H1 (cell line): ENCODE data around the gene NTRK2. TPM values are rescaled to one million over a fixed set of nuclear protein-coding genes. Genes with fewer than 3 reads are reported as not detected.

Experiments used
- CTCF ChIA-PET: fragments of 300-600 bp; sonication (Branson Sonifier 250); formaldehyde crosslinking; loops from one replicate; lab custom pipeline; 2021; ENCODE audit not compliant: partially characterized antibody; lab: Charles Lee
- POLR2A ChIA-PET: fragments of 300-600 bp; sonication (Branson Sonifier 250); formaldehyde crosslinking; loops from one replicate; lab custom pipeline; 2021; ENCODE audit warnings: inconsistent platforms; ENCODE audit not compliant: partially characterized antibody; lab: Charles Lee
- DNase-seq, 2 experiments: peaks; one replicate each; pipeline versions ENCODE4 v3.0.0 to v3.0.0-alpha.2; 2010 to 2022; ENCODE audit warnings: low spot score in 2 of 2, low read depth in 1 of 2, mixed read lengths in 1 of 2
- FAIRE-seq: peaks from 2 replicates; lab custom pipeline; 2011; peaks lifted over from hg19 to GRCh38; lab: Jason Lieb, UNC
- H2AFZ ChIP-seq: 2 replicates; pipeline ENCODE4 v1.8.1; 2012; ENCODE audit warnings: low read length, inconsistent platforms
- H2AK5ac ChIP-seq: 2 replicates; pipeline ENCODE4 v1.6.1; 2013; ENCODE audit warnings: low read depth, low read length
- H2BK120ac ChIP-seq: replicated peaks from 2 replicates; pipeline ENCODE3; 2013; ENCODE audit warnings: low read depth, low read length, inconsistent platforms
- H2BK12ac ChIP-seq: 2 replicates; pipeline ENCODE4 v1.6.1; 2013; ENCODE audit warnings: low read depth, low read length
- H2BK15ac ChIP-seq: 2 replicates; pipeline ENCODE4 v1.6.1; 2013; ENCODE audit warnings: low read length
- H2BK20ac ChIP-seq: 2 replicates; pipeline ENCODE4 v1.6.1; 2013; ENCODE audit warnings: low read length
- H2BK5ac ChIP-seq: 2 replicates; pipeline ENCODE4 v1.6.1; 2013; ENCODE audit warnings: low read depth, low read length
- H3K14ac ChIP-seq: 2 replicates; pipeline ENCODE4 v1.6.1; 2013; ENCODE audit warnings: inconsistent platforms; ENCODE audit not compliant: insufficient read length
- H3K18ac ChIP-seq: 2 replicates; pipeline ENCODE4 v1.6.1; 2013; ENCODE audit warnings: low read length; ENCODE audit errors: extremely low read depth
- H3K23ac ChIP-seq: 2 replicates; pipeline ENCODE4 v1.6.1; 2013; ENCODE audit warnings: inconsistent platforms; ENCODE audit not compliant: insufficient read length
- H3K23me2 ChIP-seq: 2 replicates; pipeline ENCODE4 v1.6.1; 2013; ENCODE audit warnings: low read depth, low read length
- H3K27ac ChIP-seq: 2 replicates; pipeline ENCODE4 v1.6.1; 2011; ENCODE audit warnings: low read depth, low read length, inconsistent platforms
- H3K27me3 ChIP-seq, 4 experiments: replicated peaks in 1 of 4; 1 replicate in 1 of 4; 2 replicates in 3 of 4; pipeline versions ENCODE4 v1.6.1 to v1.8.1; 2011 to 2013; ENCODE audit warnings: low read length in 3 of 4, mild to moderate bottlenecking in 3 of 4, inconsistent platforms in 2 of 4, mixed read lengths in 2 of 4, moderate library complexity in 1 of 4; ENCODE audit not compliant: control insufficient read depth in 3 of 4, insufficient read depth in 3 of 4; ENCODE audit errors: extremely low read depth in 1 of 4
- H3K36me3 ChIP-seq, 4 experiments: 2 replicates each; pipeline versions ENCODE4 v1.6.1 to v1.8.1; 2011 to 2013; ENCODE audit warnings: mild to moderate bottlenecking in 4 of 4, low read length in 3 of 4, moderate library complexity in 2 of 4, control low read depth in 1 of 4, inconsistent platforms in 1 of 4; ENCODE audit not compliant: insufficient read depth in 4 of 4, control insufficient read depth in 2 of 4
- H3K4ac ChIP-seq: replicated peaks from 2 replicates; pipeline ENCODE3; 2013; ENCODE audit warnings: low read length, low read depth, mixed read lengths, inconsistent platforms; ENCODE audit not compliant: insufficient read length
- H3K4me1 ChIP-seq, 4 experiments: replicated peaks in 1 of 4; 1 replicate in 1 of 4; 2 replicates in 3 of 4; pipeline versions ENCODE4 v1.6.1 to v1.8.1; 2011 to 2013; ENCODE audit warnings: low read length in 3 of 4, inconsistent platforms in 2 of 4, mixed read lengths in 1 of 4; ENCODE audit not compliant: insufficient read depth in 4 of 4, control insufficient read depth in 3 of 4
- H3K4me2 ChIP-seq, 2 experiments: 2 replicates each; pipeline versions ENCODE4 v1.6.1 to v1.8.1; 2011 to 2013; ENCODE audit warnings: low read depth in 2 of 2, low read length in 2 of 2, control low read depth in 1 of 2, inconsistent platforms in 1 of 2, mild to moderate bottlenecking in 1 of 2; ENCODE audit not compliant: insufficient read depth in 1 of 2
- H3K4me3 ChIP-seq, 4 experiments: fragments of 200-600, 300-600 bp in 1 of 4; sonication (generic), shearing (Covaris generic), sonication (Bioruptor Twin) in 1 of 4; 2 replicates each; pipeline versions ENCODE4 v1.5.1 to v1.8.1; 2011 to 2016; ENCODE audit warnings: low read length in 4 of 4, low read depth in 3 of 4, control low read depth in 2 of 4, inconsistent platforms in 2 of 4, mild to moderate bottlenecking in 2 of 4, mixed read lengths in 1 of 4, moderate library complexity in 1 of 4; ENCODE audit not compliant: insufficient read depth in 2 of 4; ENCODE audit errors: extremely low read depth in 1 of 4
- H3K56ac ChIP-seq: replicated peaks from 2 replicates; pipeline ENCODE3; 2013; ENCODE audit warnings: low read depth, mild to moderate bottlenecking, mixed read lengths, low read length, inconsistent platforms; ENCODE audit not compliant: insufficient read length
- H3K79me1 ChIP-seq: 2 replicates; pipeline ENCODE4 v1.6.1; 2013; ENCODE audit warnings: low read depth, low read length, control low read depth
- H3K79me2 ChIP-seq, 2 experiments: 2 replicates each; pipeline versions ENCODE4 v1.6.1 to v1.8.1; 2012 to 2013; ENCODE audit warnings: low read length in 2 of 2, mild to moderate bottlenecking in 2 of 2, inconsistent platforms in 1 of 2; ENCODE audit not compliant: insufficient read depth in 2 of 2, control insufficient read depth in 1 of 2
- H3K9ac ChIP-seq, 4 experiments: replicated peaks in 1 of 4; 1 replicate in 1 of 4; 2 replicates in 3 of 4; pipeline versions ENCODE4 v1.6.1 to v1.8.1; 2011 to 2013; ENCODE audit warnings: low read depth in 3 of 4, low read length in 3 of 4, control low read depth in 2 of 4, mild to moderate bottlenecking in 2 of 4, moderate library complexity in 2 of 4, inconsistent platforms in 1 of 4; ENCODE audit errors: extremely low read depth in 1 of 4
- H3K9me3 ChIP-seq, 2 experiments: 2 replicates each; pipeline versions ENCODE4 v1.6.1 to v1.8.1; 2012 to 2013; ENCODE audit warnings: mild to moderate bottlenecking in 2 of 2, moderate library complexity in 2 of 2, control low read depth in 1 of 2, inconsistent platforms in 1 of 2, low read depth in 1 of 2, low read length in 1 of 2, mixed read lengths in 1 of 2; ENCODE audit not compliant: insufficient read depth in 2 of 2
- H4K20me1 ChIP-seq, 2 experiments: replicated peaks in 1 of 2; 2 replicates each; pipeline versions ENCODE3 to v1.8.1; 2011 to 2013; ENCODE audit warnings: inconsistent platforms in 2 of 2, low read length in 2 of 2, mild to moderate bottlenecking in 1 of 2; ENCODE audit not compliant: insufficient read depth in 2 of 2, control insufficient read depth in 1 of 2
- H4K5ac ChIP-seq: 2 replicates; pipeline ENCODE4 v1.6.1; 2013; ENCODE audit warnings: low read length, low read depth, mixed read lengths, inconsistent platforms; ENCODE audit not compliant: insufficient read length
- H4K8ac ChIP-seq: 2 replicates; pipeline ENCODE4 v1.8.0; 2013; ENCODE audit warnings: mild to moderate bottlenecking, moderate library complexity, low read length, inconsistent platforms; ENCODE audit not compliant: insufficient read depth; ENCODE audit errors: extremely low read depth
- H4K91ac ChIP-seq: replicated peaks from 2 replicates; pipeline ENCODE3; 2013; ENCODE audit warnings: low read length, mixed read lengths, inconsistent platforms; ENCODE audit not compliant: insufficient read length
- BRCA1 ChIP-seq: IDR thresholded peaks from 2 replicates; pipeline ENCODE4 v1.6.1; 2012; ENCODE audit warnings: low read depth, low read length, improper control_type of control experiment
- CBX8 ChIP-seq: fragments of 300-800, 300-1000 bp; sonication (generic); IDR thresholded peaks from 2 replicates; pipeline ENCODE4 v1.7.1; 2016; ENCODE audit warnings: low read depth, low read length, borderline replicate concordance
- CEBPB ChIP-seq: IDR thresholded peaks from 2 replicates; pipeline ENCODE4 v1.6.1; 2012; ENCODE audit warnings: low read depth, low read length
- CHD1 ChIP-seq: IDR thresholded peaks from 2 replicates; pipeline ENCODE4 v1.6.1; 2012; ENCODE audit warnings: low read depth, low read length, improper control_type of control experiment
- CHD2 ChIP-seq: IDR thresholded peaks from 2 replicates; pipeline ENCODE4 v1.6.1; 2012; ENCODE audit warnings: low read length, improper control_type of control experiment
- EGR1 ChIP-seq: IDR thresholded peaks from 2 replicates; pipeline ENCODE4 v1.6.1; 2011; ENCODE audit warnings: low read depth, low read length, borderline replicate concordance
- PHF8 ChIP-seq: fragments of 200-600 bp; sonication (generic); conservative IDR thresholded peaks from 2 replicates; pipeline ENCODE4 v1.7.1; 2012; ENCODE audit warnings: low read depth, mild to moderate bottlenecking, inconsistent platforms, low read length, moderate library complexity
- POLR2A ChIP-seq, 2 experiments: IDR thresholded peaks; 1 replicate in 1 of 2; 2 replicates in 1 of 2; pipeline ENCODE4 v1.6.1; 2011; ENCODE audit warnings: low read depth in 2 of 2, low read length in 2 of 2, mild to moderate bottlenecking in 2 of 2; ENCODE audit errors: control extremely low read depth in 1 of 2
- POU5F1 ChIP-seq: IDR thresholded peaks from 2 replicates; pipeline ENCODE4 v1.6.1; 2011; ENCODE audit warnings: low read depth, mild to moderate bottlenecking, low read length, moderate library complexity
- RXRA ChIP-seq: IDR thresholded peaks from 2 replicates; pipeline ENCODE4 v1.6.1; 2011; ENCODE audit warnings: low read depth, mild to moderate bottlenecking, low read length, moderate library complexity; ENCODE audit not compliant: insufficient read depth
- SIRT6 ChIP-seq: IDR thresholded peaks from one replicate; pipeline ENCODE4 v1.7.1; 2012; ENCODE audit warnings: low read length, inconsistent platforms
- SP1 ChIP-seq: IDR thresholded peaks from 2 replicates; pipeline ENCODE4 v1.6.1; 2011; ENCODE audit warnings: low read depth, low read length
- SUZ12 ChIP-seq: fragments of 200-600 bp; sonication (generic); IDR thresholded peaks from 2 replicates; pipeline ENCODE4 v1.6.1; 2012; ENCODE audit warnings: mild to moderate bottlenecking, inconsistent platforms, low read length, moderate library complexity, mixed read lengths
- TAF1 ChIP-seq: IDR thresholded peaks from 2 replicates; pipeline ENCODE4 v1.6.1; 2011; ENCODE audit warnings: mild to moderate bottlenecking, low read depth, low read length
- YY1 ChIP-seq: IDR thresholded peaks from 2 replicates; pipeline ENCODE4 v1.6.1; 2011; ENCODE audit warnings: low read depth, mild to moderate bottlenecking, low read length
- WGBS, 2 experiments: shearing (Covaris generic) in 1 of 2; methylation state at CpG; one replicate each; pipeline versions ENCODE4 v1.1.6 to v1.1.7; 2013 to 2015; ENCODE audit warnings: low lambda C conversion rate in 2 of 2, mixed read lengths in 2 of 2, inconsistent platforms in 1 of 2, low coverage in 1 of 2, missing lambda C conversion rate in 1 of 2; ENCODE audit not compliant: insufficient replicate concordance in 2 of 2, insufficient coverage in 1 of 2, insufficient read length in 1 of 2; ENCODE audit errors: extremely low coverage in 1 of 2, missing lambda C conversion rate in 1 of 2; 5-methylcytosine and 5-hydroxymethylcytosine counted together
- polyA plus RNA-seq, 7 experiments: library from polyadenylated mRNA; depleted of rRNA in 3 of 7; stranded (reverse) in 5 of 7; unstranded in 2 of 7; fragments of >200 nt in 5 of 7; fragments of 200-250 nt in 2 of 7; gene quantifications; 1 replicate in 5 of 7; 2 replicates in 1 of 7; 4 replicates in 1 of 7; pipeline versions ENCODE4 v1.2.1 to v1.2.3, GENCODE V29; 2011 to 2013; ENCODE audit warnings: missing spikeins in 2 of 7, mixed read lengths in 2 of 7
- total RNA-seq: library from RNA; stranded (reverse); fragmentation: NEBNext Ultra II Directional; extraction: Animal tissue kit (Norgen Biotek cat#: 25700); gene quantifications from 2 replicates; pipeline ENCODE4 v1.2.1, GENCODE V29; 2021
- TF ChIP-seq, protein P1 (sequence below): IDR thresholded peaks from 2 replicates; pipeline ENCODE4 v1.6.1; 2012; ENCODE audit warnings: inconsistent platforms

The NTRK2 gene
- total and polyA plus RNA-seq, 2 of the 8 experiments (the other 6 are each of a cell fraction or from before 2014, with no cell fraction given), result 0.03 to 0.04 TPM

DNA sequence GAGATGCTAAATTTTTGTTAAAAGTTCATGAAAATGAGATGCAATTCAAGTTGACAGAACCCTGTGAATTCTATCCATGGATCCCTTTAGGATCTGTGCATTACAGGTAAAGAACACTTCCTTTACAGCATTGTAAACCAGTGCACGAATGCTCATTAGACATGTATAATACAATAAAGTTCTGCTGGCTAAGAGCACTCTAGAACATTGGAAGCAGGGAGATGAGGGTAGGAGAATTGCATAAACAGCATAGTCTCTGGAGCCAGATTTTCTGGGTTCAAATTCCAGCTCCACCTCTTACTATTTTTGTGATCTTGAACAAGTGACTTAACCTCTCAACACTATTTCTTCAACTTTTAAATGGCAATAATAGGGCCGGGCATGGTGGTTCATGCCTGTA lies 300.2 kb downstream of the NTRK2 start:
- H3K56ac ChIP-seq, result no peak overlapping the region
- FAIRE-seq (no peak), DNase-seq (no peak)
- H2BK15ac ChIP-seq, result no peak overlapping the region
- no peak overlapping the region for H4K91ac ChIP-seq
- no peaks in the 10 kb centered on the region for H4K20me1 ChIP-seq
- H3K4ac ChIP-seq, result no peak overlapping the region
- POLR2A ChIA-PET, result no interaction called here
- H3K27ac ChIP-seq, result no peak overlapping the region
- no peak overlapping the region for H3K4me2 ChIP-seq
- no peak overlapping the region for H3K23ac ChIP-seq
- no peaks in the 10 kb centered on the region for H3K9me3 ChIP-seq
- H3K27me3 ChIP-seq, result no peaks in the 10 kb centered on the region
- CTCF ChIA-PET, result interaction anchor here (0.8 to 4.4 kb wide), 4 partner anchors 34 to 573 kb away, joined by 3 to 22 read pairs (median 12); partner anchors contain the start of gene NTRK2
- H2BK20ac ChIP-seq, result no peak overlapping the region
- no peak overlapping the region for H4K8ac ChIP-seq
- H2BK120ac ChIP-seq, result no peak overlapping the region
- H3K36me3 ChIP-seq, result no peaks in the 10 kb centered on the region
- no peak overlapping the region for H3K18ac ChIP-seq
- H3K14ac ChIP-seq, result no peak overlapping the region
- no peak overlapping the region for H2BK12ac ChIP-seq
- H3K4me1 ChIP-seq, result no peaks in the 10 kb centered on the region
- H4K5ac ChIP-seq, result no peak overlapping the region
- no peak overlapping the region for H2AFZ ChIP-seq
- H3K79me1 ChIP-seq, result no peaks in the 10 kb centered on the region
- no peaks in the 10 kb centered on the region for H3K79me2 ChIP-seq
- no peak overlapping the region for H2BK5ac ChIP-seq
- H3K4me3 ChIP-seq, result no peak overlapping the region
- H3K23me2 ChIP-seq, result no peaks in the 10 kb centered on the region
- H3K9ac ChIP-seq, result no peak overlapping the region
- no peak overlapping the region for H2AK5ac ChIP-seq
- 84% methylated on average over 2 of the region's 2 CpGs; no CpG with 5 or more reads in 1 of the 2 experiments for WGBS, 2 experiments
- no peak for TF ChIP-seq SUZ12
- TF ChIP-seq BRCA1, result no peak
- no peak for TF ChIP-seq POU5F1
- TF ChIP-seq YY1, result no peak
- no peak for TF ChIP-seq EGR1
- TF ChIP-seq CHD1, result no peak
- no peak for TF ChIP-seq PHF8
- no peak for TF ChIP-seq SIRT6
- TF ChIP-seq POLR2A (IDR thresholded peaks at IDR 0.05; ENCODE audit: control extremely low read depth in 1 of 2, low read depth in 2 of 2, low read length in 2 of 2), result no peak
- TF ChIP-seq CEBPB, result no peak
- no peak for TF ChIP-seq CBX8
- TF ChIP-seq SP1, result no peak
- no peak for TF ChIP-seq RXRA
- TF ChIP-seq, protein P1, sequence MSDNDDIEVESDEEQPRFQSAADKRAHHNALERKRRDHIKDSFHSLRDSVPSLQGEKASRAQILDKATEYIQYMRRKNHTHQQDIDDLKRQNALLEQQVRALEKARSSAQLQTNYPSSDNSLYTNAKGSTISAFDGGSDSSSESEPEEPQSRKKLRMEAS, result no peak
- no peak for TF ChIP-seq CHD2
- no peak for TF ChIP-seq TAF1
